Measurements from ENCODE around the gene IRF9. TPM values are rescaled to one million over a fixed set of nuclear protein-coding genes. Genes with fewer than 3 reads are reported as not detected.
"Not testable (repeated sequence)": the region's sequence is repeated elsewhere in the genome, so short reads cannot be mapped to it uniquely, and the experiment has no call there.

Gene IRF9
- total RNA-seq, 1 donor from 2014 or later, result 44.8 TPM

GRCh38 chr14:24185741-24186140 is 24.7 kb downstream of the IRF9 start:
- intact Hi-C loops (cut with DNase I), result no loop called here
- no peak for DNase-seq (ENCODE audit: low spot score)

- no peak for DNase-seq (ENCODE audit: low spot score)
- intact Hi-C loops (cut with DNase I), result no loop called here
These were observed 25.9 kb downstream of the IRF9 start for GRCh38 chr14:24186831-24187538.

GRCh38 chr14:24187539-24187915 is 26.5 kb downstream of the IRF9 start:
- intact Hi-C loops (cut with DNase I), result no loop called here
- DNase-seq (ENCODE audit: low spot score), result no peak

GRCh38 chr14:24188251-24189058 is 27.4 kb downstream of the IRF9 start, which contains the start of gene IPO4:
Gene IPO4 (minus strand): TSS chr14:24188816. CDS start chr14:24188787, 29 bp downstream.
- intact Hi-C loops (cut with DNase I), result no loop called here
- peak; percentile 97 for DNase-seq (ENCODE audit: low spot score)

GRCh38 chr14:24189059-24189375 is 28.0 kb downstream of the IRF9 start:
- no peak for DNase-seq (ENCODE audit: low spot score)
- intact Hi-C loops (cut with DNase I), result no loop called here

- intact Hi-C loops (cut with DNase I), result no loop called here
- DNase-seq (ENCODE audit: low spot score), result no peak
These were observed 28.4 kb downstream of the IRF9 start for GRCh38 chr14:24189460-24189859.

GRCh38 chr14:24190416-24190815 is 29.4 kb downstream of the IRF9 start:
- intact Hi-C loops (cut with DNase I), result no loop called here
- DNase-seq (ENCODE audit: low spot score), result no peak

GRCh38 chr14:24192933-24193332 is 31.9 kb downstream of the IRF9 start:
- no peak for DNase-seq (ENCODE audit: low spot score)
- intact Hi-C loops (cut with DNase I), result no loop called here

- intact Hi-C loops (cut with DNase I), result loop anchor here (2.0 kb wide), 1 partner anchor 18 kb away; the partner anchor contains the start of gene CHMP4A
- no peak for DNase-seq (ENCODE audit: low spot score)
These were observed 33.3 kb downstream of the IRF9 start for GRCh38 chr14:24194186-24194872.

- no peak for DNase-seq (ENCODE audit: low spot score)
These were observed 33.8 kb downstream of the IRF9 start for GRCh38 chr14:24194873-24195185.

GRCh38 chr14:24195186-24196070 is 34.4 kb downstream of the IRF9 start, which contains the start of gene TM9SF1:
Gene TM9SF1 (minus strand): TSS chr14:24195441. CDS start chr14:24195019, 422 bp downstream.
- intact Hi-C loops (cut with DNase I), result loop anchor here (2.0 to 5.0 kb wide), 2 partner anchors 17 to 53 kb away; partner anchors contain the start of genes CHMP4A and EMC9
- peak; percentile 96 for DNase-seq (ENCODE audit: low spot score)

More at GRCh38 chr14:24194873-24195185, 33.8 kb downstream of the IRF9 start:
- intact Hi-C loops (cut with DNase I), result loop anchor here (2.0 to 5.0 kb wide), 2 partner anchors 18 to 53 kb away; partner anchors contain the start of genes CHMP4A and EMC9

- DNase-seq (ENCODE audit: low spot score), result no peak
- intact Hi-C loops (cut with DNase I), result loop anchor here (5.0 kb wide), 1 partner anchor 54 kb away; the partner anchor contains the start of gene EMC9
These were observed 35.3 kb downstream of the IRF9 start for GRCh38 chr14:24196071-24197055.

- intact Hi-C loops (cut with DNase I), result loop anchor here (5.0 kb wide), 1 partner anchor 55 kb away; the partner anchor contains the start of gene EMC9
- DNase-seq (ENCODE audit: low spot score), result no peak
These were observed 36.0 kb downstream of the IRF9 start for GRCh38 chr14:24197056-24197450.

GRCh38 chr14:24198814-24199524 is 37.9 kb downstream of the IRF9 start:
- intact Hi-C loops (cut with DNase I), result loop anchor here (5.0 kb wide), 1 partner anchor 57 kb away; the partner anchor contains the start of gene EMC9
- DNase-seq (ENCODE audit: low spot score), result no peak

GRCh38 chr14:24202538-24202937 is 41.5 kb downstream of the IRF9 start:
- DNase-seq (ENCODE audit: low spot score); intact Hi-C loops (cut with DNase I): not testable (repeated sequence)

GRCh38 chr14:24203249-24203886 is 42.3 kb downstream of the IRF9 start:
- intact Hi-C loops (cut with DNase I); DNase-seq (ENCODE audit: low spot score): not testable (repeated sequence)
